Measurements from ENCODE around the gene DPY19L1.
"Not testable (repeated sequence)": the region's sequence is repeated elsewhere in the genome, so short reads cannot be mapped to it uniquely, and the experiment has no call there.

Gene DPY19L1

DNA sequence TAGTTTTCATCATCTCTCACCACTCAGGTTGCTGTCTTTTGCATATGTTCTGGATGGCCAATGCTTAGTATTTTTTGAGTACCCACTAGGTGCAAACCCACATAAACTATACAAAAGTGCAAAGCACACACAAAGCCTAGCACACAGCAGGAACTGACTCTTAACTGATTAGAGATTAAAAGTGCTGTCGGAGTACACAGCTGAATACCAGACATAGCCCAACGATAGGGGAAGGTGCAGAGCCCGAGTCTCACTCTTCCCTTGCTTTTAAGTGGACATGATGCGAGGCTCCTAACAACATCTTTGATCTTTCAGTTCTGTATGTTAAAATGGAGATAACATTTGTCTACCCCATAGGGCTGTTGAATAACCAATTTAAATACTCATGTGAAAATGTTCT lies 90.8 kb downstream of the DPY19L1 start:
- no peak for DNase-seq (ENCODE audit: low read depth)
- TF ChIP-seq, protein P1, sequence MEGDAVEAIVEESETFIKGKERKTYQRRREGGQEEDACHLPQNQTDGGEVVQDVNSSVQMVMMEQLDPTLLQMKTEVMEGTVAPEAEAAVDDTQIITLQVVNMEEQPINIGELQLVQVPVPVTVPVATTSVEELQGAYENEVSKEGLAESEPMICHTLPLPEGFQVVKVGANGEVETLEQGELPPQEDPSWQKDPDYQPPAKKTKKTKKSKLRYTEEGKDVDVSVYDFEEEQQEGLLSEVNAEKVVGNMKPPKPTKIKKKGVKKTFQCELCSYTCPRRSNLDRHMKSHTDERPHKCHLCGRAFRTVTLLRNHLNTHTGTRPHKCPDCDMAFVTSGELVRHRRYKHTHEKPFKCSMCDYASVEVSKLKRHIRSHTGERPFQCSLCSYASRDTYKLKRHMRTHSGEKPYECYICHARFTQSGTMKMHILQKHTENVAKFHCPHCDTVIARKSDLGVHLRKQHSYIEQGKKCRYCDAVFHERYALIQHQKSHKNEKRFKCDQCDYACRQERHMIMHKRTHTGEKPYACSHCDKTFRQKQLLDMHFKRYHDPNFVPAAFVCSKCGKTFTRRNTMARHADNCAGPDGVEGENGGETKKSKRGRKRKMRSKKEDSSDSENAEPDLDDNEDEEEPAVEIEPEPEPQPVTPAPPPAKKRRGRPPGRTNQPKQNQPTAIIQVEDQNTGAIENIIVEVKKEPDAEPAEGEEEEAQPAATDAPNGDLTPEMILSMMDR (IDR thresholded peaks at IDR 0.05; ENCODE audit: control insufficient read depth, extremely low read depth, insufficient read depth) = no peak

DNA sequence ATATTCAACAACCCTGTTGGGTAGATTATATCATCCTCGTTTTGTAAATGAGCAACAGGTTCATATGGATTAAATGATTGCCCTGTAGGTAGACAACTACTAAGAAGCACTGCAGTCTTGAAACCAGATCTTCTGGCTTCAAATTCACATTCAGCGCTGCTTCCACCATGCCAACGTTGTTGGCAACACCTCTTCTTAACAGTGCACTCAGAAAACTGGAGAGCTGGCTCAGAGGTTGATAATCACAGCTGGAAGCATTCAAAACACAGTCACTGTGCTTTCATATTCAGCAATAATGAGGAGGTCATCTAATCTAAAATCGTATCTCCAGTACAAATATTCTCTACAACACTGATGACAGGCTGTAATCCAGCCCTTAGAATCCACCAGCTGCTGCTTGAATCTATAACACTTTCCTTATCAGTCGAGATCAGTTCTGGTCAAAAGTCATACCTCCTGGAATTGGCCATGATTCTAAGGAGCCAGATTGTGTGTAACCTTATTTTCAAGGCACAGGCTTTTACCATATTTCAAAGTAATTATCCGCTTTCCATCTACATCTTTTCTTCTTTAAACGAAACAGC lies 91.3 kb downstream of the DPY19L1 start:
- not testable (repeated sequence) for DNase-seq (ENCODE audit: low read depth); H3K4me3 ChIP-seq (ENCODE audit: low read depth, low read length)

More for the DNA sequence above, 90.8 kb downstream of the DPY19L1 start:
- no peak overlapping the region for H3K4me3 ChIP-seq (ENCODE audit: low read depth, low read length)

DNA sequence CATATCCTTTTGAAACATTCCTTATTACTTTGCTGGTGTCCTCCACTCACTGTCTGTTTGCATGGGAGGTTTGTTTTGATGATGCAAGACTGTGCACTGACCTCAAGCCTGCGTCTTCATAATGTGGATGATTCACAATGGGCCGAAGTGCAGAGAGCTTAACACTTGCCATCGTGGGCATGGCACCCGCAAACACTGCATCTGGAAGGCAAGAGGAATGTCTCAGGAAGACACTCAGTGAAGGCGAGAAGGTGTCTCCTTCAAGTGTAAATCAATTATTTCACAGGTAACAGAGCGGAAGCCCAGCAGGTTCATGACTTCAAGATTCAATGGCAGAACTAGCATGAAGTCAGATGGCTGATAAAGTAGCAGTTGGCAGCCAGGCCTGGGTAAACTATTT lies 98.1 kb downstream of the DPY19L1 start:
- no peak for DNase-seq (ENCODE audit: low read depth)
- H3K4me3 ChIP-seq (ENCODE audit: low read depth, low read length) = no peak overlapping the region
- TF ChIP-seq, protein P1 (IDR thresholded peaks at IDR 0.05; ENCODE audit: control insufficient read depth, extremely low read depth, insufficient read depth) = no peak

DNA sequence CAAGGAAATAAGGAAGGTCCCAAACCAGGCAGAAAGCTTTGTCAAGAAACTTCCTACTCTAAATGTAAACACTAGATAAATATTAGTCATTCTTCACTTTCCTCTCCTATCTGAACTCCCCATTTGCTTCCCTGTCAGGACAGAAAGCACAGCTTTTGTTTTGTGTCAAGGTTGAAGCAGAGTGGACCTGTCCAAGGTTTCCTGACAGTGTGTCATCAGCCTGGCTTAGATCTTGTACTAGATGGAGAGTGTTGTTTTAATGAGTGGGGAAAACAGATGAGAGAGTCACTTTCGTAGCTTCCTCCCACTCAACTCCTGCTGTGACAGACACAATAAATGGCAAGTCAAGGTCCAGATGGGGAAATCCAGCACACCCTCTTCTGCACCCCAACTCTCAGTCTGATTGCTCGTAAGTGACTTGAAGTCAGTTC lies 101.5 kb downstream of the DPY19L1 start:
- DNase-seq (ENCODE audit: low read depth); H3K4me3 ChIP-seq (ENCODE audit: low read depth, low read length): not testable (repeated sequence)

DNA sequence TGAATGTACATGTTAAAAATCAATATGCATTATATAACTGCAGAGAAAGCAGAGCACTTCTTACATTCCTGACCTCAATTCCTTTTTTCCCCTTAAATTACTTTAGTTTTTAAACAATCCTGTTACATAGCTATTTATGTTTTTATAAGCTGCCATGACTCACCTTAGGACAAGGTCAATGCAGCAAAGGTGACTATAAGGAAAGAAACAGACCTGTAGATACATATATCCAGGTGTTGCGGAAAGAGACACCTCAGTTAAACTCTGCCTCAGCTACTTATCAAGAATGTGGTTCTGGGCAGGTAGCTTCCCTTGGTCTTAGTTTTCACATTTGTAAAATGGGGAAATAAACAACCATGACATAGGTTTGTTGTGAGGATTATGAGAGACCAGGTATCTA lies 105.5 kb downstream of the DPY19L1 start:
- no peak overlapping the region for H3K4me3 ChIP-seq (ENCODE audit: low read depth, low read length)
- DNase-seq (ENCODE audit: low read depth) = no peak
- TF ChIP-seq, protein P1 (IDR thresholded peaks at IDR 0.05; ENCODE audit: control insufficient read depth, extremely low read depth, insufficient read depth) = no peak

DNA sequence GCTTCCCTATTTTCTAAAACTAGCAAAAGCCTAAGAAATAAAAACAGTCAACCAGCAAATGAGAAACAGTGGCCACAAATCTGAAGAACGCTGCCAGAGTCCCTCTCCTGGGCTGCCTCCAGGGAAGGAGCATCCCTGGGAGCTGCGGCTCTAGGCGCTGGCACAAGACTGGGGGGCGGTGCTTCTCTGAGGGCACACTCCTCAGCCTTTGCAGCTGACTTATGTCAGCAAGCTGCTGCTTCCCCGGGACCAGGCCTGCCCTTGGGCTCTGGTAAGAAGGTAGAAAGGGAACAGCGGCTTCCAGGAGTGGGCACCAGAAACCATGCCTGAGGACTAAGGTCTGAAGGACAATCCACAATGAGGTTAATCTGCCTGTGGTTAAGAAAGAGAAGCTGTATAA lies 107.5 kb downstream of the DPY19L1 start:
- H3K4me3 ChIP-seq (ENCODE audit: low read depth, low read length); DNase-seq (ENCODE audit: low read depth): not testable (repeated sequence)

DNA sequence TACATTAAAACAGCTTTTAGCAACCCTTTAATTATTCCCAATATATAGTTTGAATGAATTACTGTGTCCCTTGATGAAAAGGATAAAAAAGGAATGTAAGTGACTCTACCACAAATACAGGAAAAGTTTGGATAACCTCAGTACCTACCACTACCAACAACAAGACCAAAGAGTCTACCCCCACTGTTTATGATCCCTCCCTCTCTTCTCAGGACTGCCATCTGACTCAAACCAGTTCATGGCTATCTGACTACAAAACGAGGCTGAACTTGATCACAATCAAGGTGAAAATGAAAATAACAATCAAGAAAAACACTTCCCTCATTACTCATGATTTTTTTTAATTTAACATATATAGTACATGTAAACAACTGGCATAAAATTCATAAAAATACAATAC lies 108.7 kb downstream of the DPY19L1 start:
- TF ChIP-seq, protein P1 (IDR thresholded peaks at IDR 0.05; ENCODE audit: control insufficient read depth, extremely low read depth, insufficient read depth) = no peak
- DNase-seq (ENCODE audit: low read depth) = no peak
- H3K4me3 ChIP-seq (ENCODE audit: low read depth, low read length) = no peak overlapping the region

DNA sequence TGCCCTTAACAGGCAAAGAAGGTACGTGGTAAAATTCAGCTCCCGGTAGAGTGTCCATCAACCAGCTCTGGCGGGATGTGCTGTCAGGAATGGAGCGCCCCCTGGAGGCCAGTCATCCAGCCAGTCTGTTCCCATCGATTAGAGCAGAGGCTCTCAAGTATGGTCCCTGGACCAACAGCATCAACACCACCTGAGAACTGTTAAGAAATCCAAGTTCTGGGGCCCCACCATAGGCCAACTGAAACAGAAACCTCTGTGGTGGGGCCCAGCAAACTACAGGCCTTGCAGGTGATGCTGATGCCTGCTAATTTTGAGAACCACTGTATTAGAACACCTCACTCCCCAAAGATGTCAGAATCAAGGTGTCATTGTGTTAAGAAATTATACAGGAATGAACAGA lies 109.2 kb downstream of the DPY19L1 start:
- TF ChIP-seq, protein P1 (IDR thresholded peaks at IDR 0.05; ENCODE audit: control insufficient read depth, extremely low read depth, insufficient read depth) = peak; percentile 81
- DNase-seq (ENCODE audit: low read depth) = peak; percentile 15
- no peak overlapping the region for H3K4me3 ChIP-seq (ENCODE audit: low read depth, low read length)

DNA sequence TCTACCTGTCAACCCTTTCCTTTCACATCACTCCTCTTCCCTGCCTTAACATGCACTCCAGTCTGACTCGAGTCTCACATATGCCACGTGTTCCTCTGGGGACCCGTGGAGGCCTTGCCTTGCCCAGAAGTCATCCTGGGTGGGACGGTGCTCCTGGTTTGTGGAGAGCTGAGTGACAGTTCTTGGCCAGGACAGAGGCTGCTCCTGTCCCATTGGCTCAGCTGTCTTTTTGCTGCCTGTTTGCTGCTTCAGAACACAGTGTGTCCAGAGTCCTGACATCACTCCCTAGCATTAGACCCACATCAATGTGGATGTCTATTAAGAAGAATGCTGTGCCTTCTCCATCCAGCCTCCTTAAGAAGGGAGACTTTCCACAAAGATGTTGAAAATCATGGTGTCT lies 116.8 kb downstream of the DPY19L1 start:
- H3K4me3 ChIP-seq (ENCODE audit: low read depth, low read length); DNase-seq (ENCODE audit: low read depth): not testable (repeated sequence)

DNA sequence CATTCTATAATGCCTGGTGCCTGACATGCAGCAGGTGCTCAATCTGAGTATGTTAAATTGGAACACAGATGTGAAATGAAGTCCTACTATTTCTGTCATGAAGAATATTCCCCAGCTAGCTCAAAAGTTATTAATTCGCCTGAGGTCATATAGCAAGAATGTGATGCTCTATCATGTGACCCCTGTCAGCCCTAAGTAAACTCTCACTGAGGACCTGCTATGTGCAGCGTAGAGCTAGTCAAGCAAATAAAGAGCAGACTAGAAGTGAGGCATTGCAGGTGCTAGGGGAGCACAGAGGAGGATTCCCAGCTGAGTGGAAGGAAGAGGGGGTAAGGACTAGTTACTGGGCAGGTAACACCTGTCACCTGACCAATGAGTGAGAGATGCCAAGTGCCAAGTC lies 118.2 kb downstream of the DPY19L1 start:
- H3K4me3 ChIP-seq (ENCODE audit: low read depth, low read length); DNase-seq (ENCODE audit: low read depth): not testable (repeated sequence)

DNA sequence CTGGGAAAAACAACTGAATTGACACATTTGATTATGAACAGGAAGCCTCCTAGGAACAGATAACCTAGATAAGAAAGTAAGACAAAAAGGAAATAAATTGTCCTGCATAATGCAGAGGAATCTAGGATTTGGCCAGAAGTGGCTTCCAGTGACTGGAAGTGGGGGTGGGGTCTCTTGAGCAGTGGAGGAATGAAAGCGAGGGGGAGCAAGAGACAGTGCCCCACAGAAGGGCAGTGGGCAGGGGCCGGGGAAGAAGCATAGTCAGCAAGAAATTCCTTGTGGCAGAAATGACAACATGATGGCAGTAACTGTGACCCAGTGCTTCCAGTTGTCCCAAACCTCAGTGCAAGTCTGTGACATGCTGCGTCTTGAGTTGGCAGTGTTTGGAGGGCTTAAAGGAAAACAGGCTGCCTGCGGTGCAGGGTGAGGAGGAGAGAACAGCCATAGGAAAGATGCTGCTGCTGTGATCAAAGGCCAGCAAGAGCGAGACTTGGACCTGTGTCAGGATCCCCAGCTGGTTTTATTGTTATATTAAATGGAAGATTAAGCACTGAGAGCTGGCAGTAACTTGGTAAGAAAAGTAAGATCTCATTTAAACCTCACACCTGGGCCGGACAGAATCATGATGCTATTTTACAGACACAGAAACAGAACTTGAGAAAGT lies 119.0 kb downstream of the DPY19L1 start:
- peak; percentile 28 for DNase-seq (ENCODE audit: low read depth)

DNA sequence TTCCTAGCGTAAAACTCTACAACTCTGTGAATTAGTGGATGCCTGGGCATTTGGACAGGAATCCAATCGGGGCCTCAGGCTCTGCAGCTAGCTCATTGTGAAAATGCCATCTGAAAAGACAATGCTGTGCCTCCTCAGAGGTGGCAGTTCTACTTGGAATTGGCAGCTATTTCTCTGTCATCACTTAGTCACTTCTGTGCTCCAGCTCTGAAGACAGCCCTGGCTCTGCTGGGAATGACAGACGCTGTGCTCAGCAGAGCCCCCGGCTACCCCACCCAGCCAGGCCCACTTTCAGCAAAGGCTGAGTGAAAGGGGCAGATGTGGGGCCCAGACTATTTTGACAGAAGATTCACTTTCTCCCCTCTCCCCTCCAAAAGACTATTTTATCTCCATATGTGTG lies 119.8 kb downstream of the DPY19L1 start:
- H3K4me3 ChIP-seq (ENCODE audit: low read depth, low read length); DNase-seq (ENCODE audit: low read depth): not testable (repeated sequence)

More for the DNA sequence above, 119.0 kb downstream of the DPY19L1 start:
- H3K4me3 ChIP-seq (ENCODE audit: low read depth, low read length) = not testable (repeated sequence)

Data from LNCaP clone FGC (cell line).